T47D (cell line): Measurements from ENCODE around the gene KCNJ15.
A peak's percentile ranks its signal among the peaks of the same experiment; 100 is the strongest.

Source experiments
- DNase-seq, 2 experiments: peaks; one replicate each; pipeline versions ENCODE4 v3.0.0 to v3.0.0-alpha.2; 2011 to 2012; ENCODE audit warnings: low read depth in 1 of 2, low spot score in 1 of 2
- JUND ChIP-seq: IDR thresholded peaks from 2 replicates; pipeline ENCODE4 v1.6.1; 2012; ENCODE audit warnings: low read depth
- in situ Hi-C: cut with HindIII; loops from 2 replicates; pipeline ENCODE4 v1.10.0; 2016; ENCODE audit warnings: low sequenced_read_pairs, low pct_unique_long_range_greater_than_20kb

KCNJ15 gene

DNA sequence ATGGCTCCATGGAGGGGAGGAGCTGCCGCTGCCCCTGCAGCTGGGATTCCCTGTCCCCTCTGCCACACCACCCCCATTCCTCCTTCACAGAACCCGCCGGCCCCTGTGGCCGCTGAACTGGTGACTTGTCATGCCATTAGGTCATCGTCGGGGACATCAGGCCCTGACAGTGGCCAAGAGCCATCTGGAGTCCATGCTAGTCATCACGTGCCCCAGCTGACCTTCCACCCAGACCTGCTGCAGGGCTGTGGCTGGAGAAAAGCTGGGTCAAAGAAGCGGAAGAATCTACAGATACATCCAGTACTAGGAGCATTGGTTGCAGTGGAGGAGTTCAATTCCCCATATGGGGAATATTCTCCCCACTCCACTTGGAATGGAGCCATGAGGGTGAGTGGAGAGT lies 78.1 kb downstream of the KCNJ15 start:
- in situ Hi-C loops = no loop called here
- no peak for TF ChIP-seq JUND
- DNase-seq = no peak

DNA sequence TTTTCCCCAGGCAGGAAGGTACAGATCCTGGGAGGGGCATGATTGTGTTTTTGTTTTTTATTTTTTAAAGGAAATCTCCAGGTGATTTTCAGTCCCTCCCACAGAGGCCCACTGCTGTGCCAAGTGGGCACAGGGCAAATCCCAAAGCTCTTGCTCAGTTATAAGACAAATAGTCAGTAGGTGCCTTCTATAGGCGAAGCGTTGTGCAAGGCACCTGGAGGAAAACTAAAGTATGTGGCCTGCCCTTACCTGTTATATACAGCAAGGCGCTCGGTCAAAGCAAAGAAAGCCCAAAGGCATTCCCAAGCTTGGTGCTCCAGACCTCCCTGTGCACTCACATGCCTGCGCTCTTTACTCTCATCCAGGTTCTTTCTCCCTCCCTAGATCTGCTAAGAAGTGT lies 81.0 kb downstream of the KCNJ15 start:
- in situ Hi-C loops = no loop called here
- no peak for TF ChIP-seq JUND

DNA sequence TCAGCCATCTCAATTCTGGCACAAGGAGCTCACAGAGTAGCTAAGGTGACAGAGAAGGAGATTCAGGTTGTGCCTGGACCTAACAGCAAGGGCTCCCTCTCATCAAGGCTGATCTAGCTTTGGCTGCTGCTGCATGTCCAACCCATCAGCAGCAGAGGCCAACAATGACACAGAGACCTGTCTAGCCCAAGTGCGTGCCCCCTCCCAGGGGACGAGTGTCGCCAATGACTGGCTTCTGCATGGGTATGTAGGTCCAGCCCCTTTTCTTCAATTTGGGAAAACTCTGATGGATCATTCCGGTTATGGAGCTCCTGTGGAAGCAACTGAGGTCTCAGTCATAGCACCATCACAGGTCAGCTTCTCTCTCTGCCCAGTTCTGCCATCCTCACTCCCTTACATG lies 83.3 kb downstream of the KCNJ15 start:
- in situ Hi-C loops = no loop called here
- no peak for DNase-seq

More for the DNA sequence above, 81.0 kb downstream of the KCNJ15 start:
- no peak for DNase-seq

DNA sequence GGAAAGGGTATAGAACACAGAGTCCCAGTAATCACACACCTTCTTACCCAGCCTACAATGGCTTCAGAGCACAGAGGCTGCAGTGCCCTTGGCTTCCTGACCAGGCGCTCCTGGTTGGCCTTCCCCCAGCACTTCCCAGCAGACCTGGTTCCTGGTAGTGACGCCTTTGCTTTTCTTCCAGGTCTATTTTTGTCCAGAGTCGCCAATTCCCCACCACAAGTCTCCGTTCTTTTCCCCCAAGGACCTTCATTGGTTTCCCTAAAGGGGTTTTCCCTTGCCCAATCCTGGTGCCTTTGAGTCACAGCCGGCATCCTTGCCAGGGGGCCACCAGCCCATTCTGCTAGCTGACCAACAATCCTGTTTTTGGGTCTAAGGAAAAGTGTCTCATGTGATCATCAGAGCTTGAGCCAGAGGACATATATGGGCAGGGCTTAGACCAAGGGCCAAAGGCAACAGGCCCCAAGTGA lies 84.8 kb downstream of the KCNJ15 start:
- in situ Hi-C loops = no loop called here
- TF ChIP-seq JUND = no peak
- DNase-seq = no peak

More for the DNA sequence above, 83.3 kb downstream of the KCNJ15 start:
- no peak for TF ChIP-seq JUND

DNA sequence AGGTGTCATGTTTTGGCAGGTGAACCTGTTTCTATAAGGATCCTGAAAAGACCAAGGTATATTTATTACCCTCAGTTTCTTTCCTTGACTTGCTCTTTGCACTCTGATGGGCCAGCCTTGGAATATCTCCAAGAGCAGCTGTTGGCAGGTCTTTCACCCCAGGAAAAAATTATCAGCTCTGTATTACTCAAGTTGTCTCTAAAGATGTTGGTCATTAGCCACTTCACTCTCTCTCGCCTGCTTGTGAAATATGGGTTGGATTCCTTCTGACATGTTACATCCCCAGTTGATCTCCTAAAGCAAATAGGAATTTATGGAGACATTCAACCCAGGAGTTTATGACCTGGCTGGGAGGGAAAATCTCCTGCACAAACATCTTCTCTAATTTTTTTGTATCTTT lies 85.9 kb downstream of the KCNJ15 start:
- no peak for DNase-seq
- TF ChIP-seq JUND = no peak
- in situ Hi-C loops = no loop called here

DNA sequence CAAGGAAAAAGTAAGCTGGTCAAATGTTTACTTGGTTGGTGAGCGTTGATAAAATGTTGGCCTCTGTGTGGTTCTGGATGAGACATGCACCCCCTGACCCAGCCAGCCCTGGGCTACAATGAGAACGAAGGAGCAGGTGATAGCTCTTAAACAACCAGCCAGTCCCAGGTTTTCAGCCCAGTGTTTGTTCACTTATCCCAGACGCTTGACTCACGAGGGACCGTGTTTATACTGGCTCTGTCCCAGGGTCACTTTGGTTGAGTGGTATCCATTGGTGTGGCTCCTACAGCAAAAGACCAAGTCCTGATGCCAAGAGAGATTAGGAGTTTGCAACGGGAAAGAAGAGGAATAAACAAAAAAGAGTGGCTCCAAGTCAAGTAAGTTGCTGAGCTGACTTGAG lies 86.9 kb downstream of the KCNJ15 start:
- TF ChIP-seq JUND = no peak
- DNase-seq = no peak
- in situ Hi-C loops = no loop called here

DNA sequence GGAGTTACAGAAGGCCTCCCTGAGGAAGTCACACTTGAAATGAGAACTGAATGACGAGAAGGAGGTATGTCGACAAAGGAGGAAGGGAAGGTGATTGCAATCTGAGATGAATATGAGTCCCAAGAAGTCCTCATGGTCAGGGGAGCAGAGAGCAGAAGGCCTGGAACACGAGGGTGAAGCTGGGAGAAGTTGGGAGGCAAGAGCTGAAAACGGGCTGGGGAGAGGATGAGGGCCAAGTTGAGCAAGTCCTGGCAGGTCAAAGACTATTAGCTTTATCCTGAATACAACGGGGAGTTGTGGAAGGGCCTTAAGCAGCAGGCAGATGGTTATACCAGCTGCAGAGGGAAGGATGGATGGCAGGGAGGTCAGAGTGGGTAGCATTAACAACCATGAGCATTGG lies 89.5 kb downstream of the KCNJ15 start:
- DNase-seq = no peak
- in situ Hi-C loops = no loop called here
- no peak for TF ChIP-seq JUND

DNA sequence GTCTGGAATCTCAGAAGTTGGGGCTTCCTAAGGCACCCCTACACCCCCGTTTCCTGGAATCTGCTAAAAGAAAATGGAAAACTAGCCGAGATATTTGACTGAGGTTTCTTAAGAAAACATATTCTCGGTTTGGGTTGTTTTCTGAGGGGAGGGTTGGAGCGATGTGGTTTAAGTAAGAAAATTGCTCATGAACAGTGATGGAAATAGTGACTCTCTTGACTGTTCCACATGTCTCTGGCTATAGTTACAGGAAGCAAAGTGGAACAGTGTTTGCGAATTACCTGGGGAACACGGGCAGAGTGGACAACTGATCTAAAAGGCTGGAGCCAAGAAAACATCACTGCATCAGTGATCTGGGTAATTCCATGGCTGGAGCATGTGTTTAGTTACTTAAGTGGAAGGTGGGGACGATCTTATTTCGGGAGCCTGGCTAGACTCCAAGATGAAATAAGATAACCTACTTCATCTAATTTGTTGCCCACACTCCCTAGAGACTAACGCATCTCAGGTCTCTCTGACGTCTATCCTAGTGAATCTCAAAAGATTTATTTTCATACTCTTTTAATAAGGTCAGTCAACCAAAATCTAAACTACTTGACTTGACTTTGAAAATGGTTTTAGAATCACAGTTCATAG lies 92.4 kb downstream of the KCNJ15 start:
- no peak for DNase-seq
- in situ Hi-C loops = no loop called here
- no peak for TF ChIP-seq JUND

DNA sequence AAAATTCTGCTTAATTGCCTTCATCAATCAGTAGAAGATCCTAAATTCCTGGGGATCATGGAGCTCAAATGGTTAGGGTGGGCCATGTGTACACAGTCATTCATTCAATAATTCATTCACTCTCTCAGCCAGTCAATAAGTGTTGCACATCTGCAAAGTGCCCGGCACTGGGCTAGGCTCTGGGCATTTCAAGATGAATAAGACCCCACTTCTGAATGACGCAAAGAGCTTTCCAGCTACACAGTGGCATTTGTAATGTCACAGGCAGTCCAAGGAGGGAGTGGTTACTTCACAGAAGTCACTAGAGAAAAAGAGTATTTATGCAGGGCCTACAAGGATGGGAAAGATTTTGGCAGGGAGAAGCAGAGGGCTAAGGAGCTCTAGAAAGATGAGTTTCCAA lies 93.2 kb downstream of the KCNJ15 start:
- in situ Hi-C loops = no loop called here

DNA sequence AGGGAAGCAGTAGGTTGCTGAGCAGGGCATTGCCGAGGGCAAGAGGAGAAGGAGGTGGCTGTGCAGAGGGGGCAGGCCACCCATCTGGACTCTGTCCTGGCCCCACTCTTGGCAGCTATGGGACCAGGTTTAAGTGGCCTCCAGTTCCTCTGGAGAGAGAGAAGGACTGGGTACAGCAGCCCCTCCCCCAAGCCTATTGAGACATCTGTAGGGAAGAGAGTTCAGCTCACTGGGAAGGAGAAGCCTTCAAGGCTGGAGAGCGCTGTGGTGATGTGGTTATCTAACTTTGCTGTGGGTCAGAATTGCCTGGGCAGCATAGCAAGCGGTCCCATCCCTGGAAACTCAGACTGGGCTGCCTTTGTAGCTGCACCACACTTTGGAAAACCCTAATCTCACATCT lies 93.9 kb downstream of the KCNJ15 start:
- no peak for TF ChIP-seq JUND
- in situ Hi-C loops = no loop called here
- DNase-seq = no peak

More for the DNA sequence above, 93.2 kb downstream of the KCNJ15 start:
- no peak for DNase-seq
- TF ChIP-seq JUND = no peak

DNA sequence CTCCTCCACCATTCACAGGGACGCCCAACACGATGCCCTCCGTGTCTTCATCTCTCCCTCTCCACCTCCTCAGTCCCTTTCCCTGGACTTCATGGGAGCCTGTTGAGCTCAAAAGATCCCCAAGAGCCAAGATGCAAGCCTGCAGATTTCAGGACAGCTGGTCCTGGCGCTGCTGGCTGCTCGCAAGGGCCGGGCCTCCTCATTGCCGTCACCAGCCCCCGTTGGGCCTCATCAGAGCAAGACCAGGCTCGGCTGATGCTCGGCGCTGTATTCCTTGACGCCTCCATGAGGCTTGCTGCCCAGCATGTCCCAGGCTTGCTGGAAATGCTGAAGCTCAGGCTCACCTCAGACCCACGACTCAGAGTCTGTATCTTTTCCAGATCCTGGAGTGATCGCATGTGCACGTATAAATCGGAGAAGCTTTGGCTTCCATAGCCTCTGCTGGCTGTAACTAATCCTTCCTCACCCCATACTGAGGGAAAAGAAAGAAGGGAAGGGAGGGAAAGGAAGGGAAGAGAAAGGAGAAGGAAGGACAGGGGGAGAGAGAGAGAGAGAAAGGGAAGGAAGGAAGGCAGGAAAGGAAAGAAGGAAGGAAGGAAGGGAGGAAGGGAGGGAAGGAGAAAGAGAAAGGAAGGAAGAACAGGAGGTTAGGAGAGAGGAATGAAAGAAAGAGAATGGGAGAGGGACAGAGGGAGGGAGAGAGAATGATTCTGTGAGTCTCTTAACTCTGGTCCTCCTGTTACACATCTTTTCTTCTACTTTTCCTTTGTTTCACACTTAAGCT lies 94.6 kb downstream of the KCNJ15 start:
- in situ Hi-C loops = no loop called here
- DNase-seq = no peak
- TF ChIP-seq JUND = no peak

DNA sequence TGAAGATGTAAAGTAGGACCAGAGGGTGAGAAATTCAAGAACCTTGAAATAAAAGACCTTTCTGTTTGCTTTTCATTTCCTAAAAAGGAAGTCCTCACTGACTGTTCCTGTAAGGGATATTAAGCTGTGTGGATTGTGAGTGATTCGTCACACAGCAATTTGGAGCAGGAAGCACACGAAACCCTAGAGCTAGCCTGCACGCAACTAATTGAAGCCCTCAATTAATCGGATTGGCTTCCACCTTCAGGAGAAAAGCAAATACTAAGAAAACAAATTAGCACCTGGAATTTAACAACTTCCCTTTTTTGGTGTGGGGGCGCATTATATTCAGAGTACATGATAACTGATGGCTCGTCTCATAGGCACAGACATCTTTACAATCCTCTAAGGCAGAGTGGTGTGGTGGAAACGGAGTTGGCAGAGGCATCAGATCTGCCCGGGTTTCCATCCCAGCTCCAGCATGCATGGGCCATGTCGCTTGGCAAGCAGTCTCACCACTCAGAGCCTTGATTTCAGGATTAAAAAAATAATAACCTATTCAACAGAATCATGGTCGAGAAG lies 95.2 kb downstream of the KCNJ15 start:
- TF ChIP-seq JUND = no peak
- in situ Hi-C loops = no loop called here
- DNase-seq = no peak

DNA sequence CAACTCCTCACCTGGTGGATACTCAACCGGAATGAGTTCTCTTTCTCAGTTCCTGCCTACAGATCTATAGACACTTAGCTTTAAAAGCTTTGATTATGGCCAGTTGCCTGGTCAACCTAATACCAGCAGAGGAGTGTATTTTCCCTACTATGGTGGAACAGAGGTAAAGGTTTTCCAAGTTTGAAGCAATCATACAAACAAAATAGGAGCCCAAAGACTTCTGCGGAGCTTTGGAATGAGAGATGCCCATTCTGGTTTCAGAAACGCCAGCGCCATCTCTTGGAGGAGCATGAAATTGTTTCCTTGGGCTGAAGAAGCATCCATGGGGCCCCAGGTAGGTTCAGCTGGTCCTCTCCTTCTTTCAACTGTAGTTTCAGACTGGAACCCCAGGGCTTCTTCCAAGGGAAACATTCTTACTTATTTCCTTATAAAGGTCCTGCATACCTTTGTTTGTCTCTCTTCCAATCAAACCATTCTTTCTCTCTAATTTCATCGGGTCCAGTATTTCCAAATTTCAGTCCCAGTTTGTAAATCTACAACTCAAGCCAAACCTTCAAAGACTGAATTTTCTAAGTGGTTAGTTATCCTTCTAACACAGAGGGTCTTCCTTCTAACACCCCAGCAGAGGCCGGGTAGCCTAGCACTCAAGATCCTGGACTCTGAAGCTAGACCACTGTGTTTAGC lies 95.9 kb downstream of the KCNJ15 start:
- DNase-seq = peak; percentile 35 to 65
- TF ChIP-seq JUND = no peak
- in situ Hi-C loops = no loop called here
